Smooth muscle cell (in vitro differentiated cells): ENCODE measurements around the gene PATJ. TPM values are rescaled to one million over a fixed set of nuclear protein-coding genes. Genes with fewer than 3 reads are reported as not detected.
A peak's percentile ranks its signal among the peaks of the same experiment; 100 is the strongest.

Source experiments
- DNase-seq: peaks from one replicate; lab custom pipeline; 2025; ENCODE audit not compliant: unreplicated experiment; lab: John Stamatoyannopoulos, UW
- H2AFZ ChIP-seq: fragments of 200-600 bp; sonication (generic); 2 replicates; pipeline ENCODE4 v1.6.0; 2016; ENCODE audit warnings: antibody characterized with exemption, low read depth, mild to moderate bottlenecking
- H3F3A ChIP-seq: fragments of 200-600 bp; sonication (generic); 2 replicates; pipeline ENCODE4 v1.6.0; 2017; ENCODE audit warnings: antibody characterized with exemption, low read depth
- H3K27ac ChIP-seq: fragments of 200-600 bp; sonication (generic); 2 replicates; pipeline ENCODE4 v1.5.1; 2016; ENCODE audit warnings: low read depth, mild to moderate bottlenecking
- H3K27me3 ChIP-seq: fragments of 200-600 bp; sonication (generic); 2 replicates; pipeline ENCODE4 v1.6.1; 2016; ENCODE audit warnings: low read depth, mild to moderate bottlenecking
- H3K36me3 ChIP-seq: fragments of 200-600 bp; sonication (generic); 2 replicates; pipeline ENCODE4 v1.5.1; 2016; ENCODE audit warnings: low read depth
- H3K4me1 ChIP-seq: fragments of 200-600 bp; sonication (generic); 2 replicates; pipeline ENCODE4 v1.5.1; 2016; ENCODE audit warnings: low read depth
- H3K4me2 ChIP-seq: fragments of 200-600 bp; sonication (generic); 2 replicates; pipeline ENCODE4 v1.6.0; 2016; ENCODE audit warnings: mild to moderate bottlenecking
- H3K4me3 ChIP-seq: fragments of 200-600 bp; sonication (generic); 2 replicates; pipeline ENCODE4 v1.5.1; 2016; ENCODE audit warnings: mild to moderate bottlenecking
- H3K79me2 ChIP-seq: fragments of 200-600 bp; sonication (generic); 2 replicates; pipeline ENCODE4 v1.6.0; 2016; ENCODE audit warnings: low read depth, mild to moderate bottlenecking
- H3K9ac ChIP-seq: fragments of 200-600 bp; sonication (generic); 2 replicates; pipeline ENCODE4 v1.6.0; 2016; ENCODE audit warnings: low read depth
- H3K9me3 ChIP-seq: fragments of 200-600 bp; sonication (generic); replicated peaks from 2 replicates; pipeline ENCODE4 v1.5.1; 2016; ENCODE audit warnings: low read depth
- H4K20me1 ChIP-seq: fragments of 200-600 bp; sonication (generic); 2 replicates; pipeline ENCODE4 v1.6.0; 2016; ENCODE audit warnings: low read depth
- CTCF ChIP-seq: fragments of 200-600 bp; sonication (generic); IDR thresholded peaks from 2 replicates; pipeline ENCODE4 v1.5.1; 2017; ENCODE audit warnings: borderline replicate concordance, mild to moderate bottlenecking, antibody characterized with exemption; ENCODE audit not compliant: insufficient read depth, poor library complexity, severe bottlenecking
- WGBS: methylation state at CpG from one replicate; pipeline ENCODE4 v1.1.7; 2016; ENCODE audit warnings: low lambda C conversion rate; 5-methylcytosine and 5-hydroxymethylcytosine counted together
- polyA plus RNA-seq: library from polyadenylated mRNA; unstranded; fragments of >200 nt; fragmentation: Nextera tagmentation; extraction: Ambion mirVana; gene quantifications from 2 replicates; pipeline ENCODE4 v1.2.1, GENCODE V29; 2016
- total RNA-seq: library from RNA; depleted of rRNA; stranded (reverse); fragments of >200 nt; gene quantifications from 2 replicates; pipeline ENCODE4 v1.2.3, GENCODE V29; 2014

Gene PATJ
- total and polyA plus RNA-seq, 2 experiments from 2014 or later = 3.5 to 12.3 TPM

- Histone ChIP-seq H3K4me2 (no peak overlapping the region), H3K9me3 (no peaks in the 10 kb centered on the region), H3K4me1 (peaks cover 9% of the 10 kb centered on the region), H3K36me3 (no peaks in the 10 kb centered on the region), H2AFZ (no peak overlapping the region), H4K20me1 (no peaks in the 10 kb centered on the region), H3K4me3 (no peak overlapping the region), H3K79me2 (no peaks in the 10 kb centered on the region), H3K9ac (no peak overlapping the region), H3K27ac (no peak overlapping the region), H3K27me3 (no peaks in the 10 kb centered on the region), H3F3A (no peaks in the 10 kb centered on the region)
- no peak for DNase-seq
- TF ChIP-seq CTCF = no peak
- 98% methylated on average over 4 of the region's 4 CpGs for WGBS
Measured at GRCh38 chr1:62140666-62141065, 398.4 kb downstream of the PATJ start.

GRCh38 chr1:62142496-62142895 is 400.2 kb downstream of the PATJ start:
- no peak for TF ChIP-seq CTCF
- no peaks in the 10 kb centered on the region for H3K36me3 ChIP-seq
- H2AFZ ChIP-seq = no peak overlapping the region
- H3K4me2 ChIP-seq = no peak overlapping the region
- WGBS = 25% methylated on average over 5 of the region's 5 CpGs
- DNase-seq = no peak
- no peak overlapping the region for H3K9ac ChIP-seq
- H3K9me3 ChIP-seq = no peaks in the 10 kb centered on the region
- no peaks in the 10 kb centered on the region for H3K79me2 ChIP-seq
- H3F3A ChIP-seq = no peaks in the 10 kb centered on the region
- H4K20me1 ChIP-seq = no peaks in the 10 kb centered on the region
- no peaks in the 10 kb centered on the region for H3K27me3 ChIP-seq
- H3K27ac ChIP-seq = no peak overlapping the region
- peaks cover 9% of the 10 kb centered on the region for H3K4me1 ChIP-seq
- no peak overlapping the region for H3K4me3 ChIP-seq

- peaks cover 9% of the 10 kb centered on the region for H3K4me1 ChIP-seq
- no peaks in the 10 kb centered on the region for H3F3A ChIP-seq
- H3K27ac ChIP-seq = no peak overlapping the region
- no peak for DNase-seq
- H3K79me2 ChIP-seq = no peaks in the 10 kb centered on the region
- no peak overlapping the region for H3K9ac ChIP-seq
- no peaks in the 10 kb centered on the region for H3K36me3 ChIP-seq
- TF ChIP-seq CTCF = peak; percentile 73
- H3K4me3 ChIP-seq = no peak overlapping the region
- H3K27me3 ChIP-seq = no peaks in the 10 kb centered on the region
- 5% methylated on average over 1 of the region's 1 CpG for WGBS
- H3K9me3 ChIP-seq = no peaks in the 10 kb centered on the region
- H4K20me1 ChIP-seq = no peaks in the 10 kb centered on the region
- no peak overlapping the region for H2AFZ ChIP-seq
- no peak overlapping the region for H3K4me2 ChIP-seq
Measured at GRCh38 chr1:62144238-62144831, 402.1 kb downstream of the PATJ start.

- WGBS = 94% methylated on average over 6 of the region's 6 CpGs
- Histone ChIP-seq H3K4me1 (no peaks in the 10 kb centered on the region), H3F3A (no peaks in the 10 kb centered on the region)
Measured at GRCh38 chr1:62159940-62160348, 417.7 kb downstream of the PATJ start.

More at GRCh38 chr1:62159940-62160348, 417.7 kb downstream of the PATJ start:
- Histone ChIP-seq H3K9ac (no peak overlapping the region), H3K4me3 (no peak overlapping the region), H3K79me2 (no peaks in the 10 kb centered on the region), H3K36me3 (no peaks in the 10 kb centered on the region), H2AFZ (no peak overlapping the region), H4K20me1 (no peaks in the 10 kb centered on the region), H3K4me2 (no peak overlapping the region), H3K27me3 (no peaks in the 10 kb centered on the region), H3K9me3 (no peaks in the 10 kb centered on the region), H3K27ac (no peak overlapping the region)
- TF ChIP-seq CTCF = no peak
- DNase-seq = no peak
